ENCODE results near the gene MYO1B. TPM values are rescaled to one million over a fixed set of nuclear protein-coding genes. Genes with fewer than 3 reads are reported as not detected.

MYO1B gene
- total RNA-seq, 1 donor from 2014 or later, result 7.0 TPM

GRCh38 chr2:191296083-191297006 is 51.1 kb downstream of the MYO1B start:
- DNase-seq (ENCODE audit: low spot score), result no peak
- Mint-ChIP-seq H3K27me3 (ENCODE audit: low read depth) (peaks cover 2% of the 10 kb centered on the region), H3K27ac (no peak overlapping the region), H3K9me3 (no peaks in the 10 kb centered on the region), H3K36me3 (ENCODE audit: low read depth) (no peaks in the 10 kb centered on the region), H3K4me3 (ENCODE audit: low read depth) (no peak overlapping the region), H3K4me1 (ENCODE audit: low read depth) (peaks cover 19% of the 10 kb centered on the region)
- intact Hi-C loops (cut with micrococcal nuclease), result no loop called here

DNA sequence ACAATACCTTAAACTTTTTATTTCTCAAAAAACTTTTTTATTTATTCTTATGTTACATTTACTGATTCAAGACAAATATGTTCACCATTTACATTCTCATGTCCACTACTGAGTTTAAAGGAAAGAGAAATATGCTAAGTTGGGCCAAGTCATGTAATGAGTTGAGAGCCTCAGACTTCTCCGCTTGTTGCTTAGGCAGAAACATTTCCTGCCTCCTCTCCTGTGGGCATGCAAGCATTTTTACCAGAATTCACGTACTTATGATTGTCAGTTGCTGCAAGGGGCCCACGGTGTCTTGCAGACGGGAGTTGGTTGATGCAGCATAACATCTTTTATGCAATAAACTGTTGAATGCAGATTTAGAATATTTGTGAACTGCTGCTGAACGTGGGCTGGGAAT is 51.8 kb downstream of the MYO1B start:
- peaks cover 16% of the 10 kb centered on the region for H3K4me1 Mint-ChIP-seq (ENCODE audit: low read depth)
- H3K9me3 Mint-ChIP-seq, result no peaks in the 10 kb centered on the region
- no peak overlapping the region for H3K27ac Mint-ChIP-seq
- peaks cover 2% of the 10 kb centered on the region for H3K27me3 Mint-ChIP-seq (ENCODE audit: low read depth)
- H3K4me3 Mint-ChIP-seq (ENCODE audit: low read depth), result no peak overlapping the region
- no peaks in the 10 kb centered on the region for H3K36me3 Mint-ChIP-seq (ENCODE audit: low read depth)
- no peak for DNase-seq (ENCODE audit: low spot score)
- intact Hi-C loops (cut with micrococcal nuclease), result no loop called here

DNA sequence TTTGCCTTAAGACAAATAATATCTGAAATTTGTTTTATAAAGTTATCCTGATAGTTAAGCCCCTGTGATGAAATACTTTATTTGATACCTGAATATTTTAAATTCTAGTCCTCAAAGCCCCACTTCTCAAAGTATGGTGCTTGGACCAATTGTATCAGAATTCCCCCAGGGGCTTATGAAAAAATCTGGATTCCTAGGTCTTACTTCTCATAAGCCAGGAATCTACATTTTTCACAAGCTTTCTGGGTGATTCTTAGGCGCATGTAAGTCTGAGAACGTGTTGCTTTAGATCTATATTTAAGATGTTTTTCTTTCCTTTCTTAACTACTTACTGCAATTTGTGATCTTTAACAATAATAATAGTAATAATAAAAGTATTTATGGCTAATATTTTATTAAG is 53.1 kb downstream of the MYO1B start:
- Mint-ChIP-seq H3K27ac (no peak overlapping the region), H3K9me3 (no peaks in the 10 kb centered on the region), H3K27me3 (ENCODE audit: low read depth) (peaks cover 2% of the 10 kb centered on the region), H3K36me3 (ENCODE audit: low read depth) (no peaks in the 10 kb centered on the region), H3K4me3 (ENCODE audit: low read depth) (no peak overlapping the region), H3K4me1 (ENCODE audit: low read depth) (peaks cover 10% of the 10 kb centered on the region)
- no peak for DNase-seq (ENCODE audit: low spot score)
- intact Hi-C loops (cut with micrococcal nuclease), result no loop called here

DNA sequence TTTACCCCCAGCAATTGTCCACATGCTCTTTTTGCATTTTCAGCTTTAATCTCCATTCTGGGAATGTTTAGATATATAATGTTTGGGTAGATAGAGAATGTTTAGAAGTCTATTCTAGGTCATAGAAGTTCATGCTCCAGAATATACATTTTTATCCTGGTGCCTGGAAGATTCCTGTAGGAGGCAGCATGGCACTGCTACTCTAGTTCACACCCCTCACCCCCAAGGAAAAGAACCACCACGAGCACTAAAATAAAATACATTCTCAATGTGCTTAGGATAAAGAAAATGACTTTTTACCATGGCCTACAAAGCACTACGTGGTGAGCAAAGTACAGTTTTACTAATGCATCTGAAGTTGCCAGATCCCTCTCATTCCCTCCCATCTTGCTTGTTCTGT is 53.8 kb downstream of the MYO1B start:
- Mint-ChIP-seq H3K27me3 (ENCODE audit: low read depth) (peaks cover 2% of the 10 kb centered on the region), H3K27ac (no peak overlapping the region), H3K36me3 (ENCODE audit: low read depth) (no peaks in the 10 kb centered on the region), H3K4me3 (ENCODE audit: low read depth) (no peak overlapping the region), H3K9me3 (no peaks in the 10 kb centered on the region), H3K4me1 (ENCODE audit: low read depth) (peaks cover 6% of the 10 kb centered on the region)
- intact Hi-C loops (cut with micrococcal nuclease), result no loop called here
- no peak for DNase-seq (ENCODE audit: low spot score)

DNA sequence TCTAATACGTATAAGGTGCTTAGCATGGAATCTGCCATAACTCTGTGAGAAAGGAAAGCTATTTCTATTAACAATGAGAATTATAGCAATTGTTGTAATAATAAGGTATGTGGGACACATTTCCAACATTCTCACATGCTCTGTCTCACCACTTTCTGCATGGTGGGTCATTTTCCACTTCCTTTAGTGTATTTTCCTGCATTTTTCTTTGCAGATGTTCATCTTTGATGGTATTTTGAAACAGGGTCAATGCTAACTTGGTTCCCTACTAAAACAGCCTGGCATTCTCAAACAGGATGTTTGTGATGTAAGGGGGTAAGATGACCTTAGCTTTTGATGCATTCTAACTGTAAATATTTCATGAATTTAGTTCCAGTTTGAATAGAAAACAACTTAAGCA is 54.7 kb downstream of the MYO1B start:
- Mint-ChIP-seq H3K36me3 (ENCODE audit: low read depth) (no peaks in the 10 kb centered on the region), H3K9me3 (no peaks in the 10 kb centered on the region), H3K4me1 (ENCODE audit: low read depth) (peaks cover 3% of the 10 kb centered on the region), H3K27ac (no peak overlapping the region), H3K4me3 (ENCODE audit: low read depth) (no peak overlapping the region), H3K27me3 (ENCODE audit: low read depth) (peaks cover 2% of the 10 kb centered on the region)
- intact Hi-C loops (cut with micrococcal nuclease), result no loop called here
- DNase-seq (ENCODE audit: low spot score), result no peak

- Mint-ChIP-seq H3K36me3 (ENCODE audit: low read depth) (no peaks in the 10 kb centered on the region), H3K27ac (no peak overlapping the region), H3K9me3 (no peaks in the 10 kb centered on the region), H3K4me1 (ENCODE audit: low read depth) (no peaks in the 10 kb centered on the region), H3K4me3 (ENCODE audit: low read depth) (no peak overlapping the region), H3K27me3 (ENCODE audit: low read depth) (peaks cover 2% of the 10 kb centered on the region)
- no peak for DNase-seq (ENCODE audit: low spot score)
- intact Hi-C loops (cut with micrococcal nuclease), result loop anchor here (1.0 kb wide), 1 partner anchor 137 kb away; no protein-coding TSS in a partner anchor
Measured at GRCh38 chr2:191301971-191302370, 56.8 kb downstream of the MYO1B start.

DNA sequence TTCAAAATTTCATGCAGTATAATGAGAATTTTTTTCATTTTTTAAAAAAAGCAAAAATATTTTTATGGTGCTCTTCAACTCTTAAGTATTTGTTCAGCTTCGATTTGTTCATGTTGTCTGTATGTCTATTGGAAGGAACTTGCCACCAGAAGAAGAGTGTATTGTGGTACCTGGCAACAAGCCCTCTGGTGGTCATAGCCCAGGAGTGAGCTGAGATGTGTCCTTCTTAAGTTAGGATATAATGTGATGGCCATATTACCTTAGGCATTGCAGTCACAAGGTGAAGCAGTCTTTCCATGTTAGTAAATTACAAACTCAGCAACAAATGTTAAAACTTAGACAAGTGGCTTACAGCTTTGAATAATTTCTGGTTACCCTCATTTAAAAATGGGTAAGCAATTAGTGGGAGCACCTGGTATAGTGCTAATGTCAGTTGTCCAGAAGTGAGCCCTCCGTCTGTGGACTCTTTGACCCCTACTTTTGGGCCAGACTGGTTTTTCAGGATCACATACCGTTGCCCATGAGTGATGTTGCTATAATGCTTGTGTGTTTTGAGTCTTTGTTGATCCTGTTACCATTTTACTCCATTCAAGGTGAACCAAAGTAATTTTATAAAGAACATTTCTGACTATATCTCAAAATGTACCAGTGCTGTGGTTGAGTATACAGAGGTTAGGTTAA is 57.4 kb downstream of the MYO1B start:
- H3K4me1 Mint-ChIP-seq (ENCODE audit: low read depth), result no peaks in the 10 kb centered on the region
- DNase-seq (ENCODE audit: low spot score), result no peak
- H3K4me3 Mint-ChIP-seq (ENCODE audit: low read depth), result no peak overlapping the region
- peaks cover 3% of the 10 kb centered on the region for H3K27me3 Mint-ChIP-seq (ENCODE audit: low read depth)
- no peaks in the 10 kb centered on the region for H3K36me3 Mint-ChIP-seq (ENCODE audit: low read depth)
- no peaks in the 10 kb centered on the region for H3K9me3 Mint-ChIP-seq
- no peak overlapping the region for H3K27ac Mint-ChIP-seq
- intact Hi-C loops (cut with micrococcal nuclease), result loop anchor here (1.0 kb wide), 1 partner anchor 137 kb away; no protein-coding TSS in a partner anchor

DNA sequence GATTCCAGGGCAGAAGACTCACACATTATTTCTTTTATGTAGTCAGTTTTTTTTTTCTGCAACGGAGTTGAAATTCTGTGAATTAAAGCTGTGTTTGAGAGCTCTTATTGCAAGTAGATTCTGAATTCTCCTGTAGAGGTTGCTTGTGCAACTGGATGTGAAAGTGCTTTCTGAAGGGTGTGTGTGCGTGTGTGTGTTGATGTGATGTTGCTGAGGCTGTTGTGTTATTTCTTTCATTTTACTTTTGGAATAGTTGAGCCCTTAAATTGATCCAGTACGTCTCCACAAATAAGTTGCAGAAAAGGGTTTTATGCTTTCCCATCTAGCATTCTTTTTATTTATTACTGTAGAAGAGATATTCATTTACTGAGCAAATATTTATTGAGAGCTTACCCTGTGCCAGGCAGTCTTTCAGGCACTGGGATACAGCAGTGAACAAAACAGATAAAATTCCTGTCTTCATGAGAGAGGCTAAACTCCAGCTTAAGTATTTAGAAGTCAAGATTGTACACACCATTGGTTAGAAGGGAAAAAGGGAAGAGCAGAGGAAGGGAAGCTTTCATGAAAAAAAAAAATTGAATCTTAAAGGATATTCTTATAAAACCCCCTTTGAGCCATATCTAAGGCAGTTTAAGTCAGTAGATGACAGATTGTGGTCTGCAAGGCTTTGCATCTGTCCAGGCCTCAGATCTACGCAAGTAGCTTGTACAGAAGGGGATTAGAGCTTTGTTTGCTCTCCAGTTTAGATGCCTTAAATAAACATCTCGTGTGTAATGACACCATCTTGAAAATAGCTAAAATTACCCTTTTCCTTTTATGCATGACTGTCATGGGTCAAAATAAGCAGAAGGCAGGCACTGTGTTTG is 58.2 kb downstream of the MYO1B start:
- H3K27me3 Mint-ChIP-seq (ENCODE audit: low read depth), result peaks cover 4% of the 10 kb centered on the region
- no peak overlapping the region for H3K4me3 Mint-ChIP-seq (ENCODE audit: low read depth)
- intact Hi-C loops (cut with micrococcal nuclease), result no loop called here
- no peaks in the 10 kb centered on the region for H3K9me3 Mint-ChIP-seq
- DNase-seq (ENCODE audit: low spot score), result no peak
- no peaks in the 10 kb centered on the region for H3K36me3 Mint-ChIP-seq (ENCODE audit: low read depth)
- no peak overlapping the region for H3K27ac Mint-ChIP-seq
- H3K4me1 Mint-ChIP-seq (ENCODE audit: low read depth), result no peaks in the 10 kb centered on the region

- Mint-ChIP-seq H3K9me3 (no peaks in the 10 kb centered on the region), H3K27me3 (ENCODE audit: low read depth) (peaks cover 4% of the 10 kb centered on the region), H3K27ac (no peak overlapping the region), H3K4me1 (ENCODE audit: low read depth) (no peaks in the 10 kb centered on the region), H3K36me3 (ENCODE audit: low read depth) (no peaks in the 10 kb centered on the region), H3K4me3 (ENCODE audit: low read depth) (no peak overlapping the region)
- intact Hi-C loops (cut with micrococcal nuclease), result no loop called here
- DNase-seq (ENCODE audit: low spot score), result no peak
Measured at GRCh38 chr2:191304939-191305875, 60.0 kb downstream of the MYO1B start.

DNA sequence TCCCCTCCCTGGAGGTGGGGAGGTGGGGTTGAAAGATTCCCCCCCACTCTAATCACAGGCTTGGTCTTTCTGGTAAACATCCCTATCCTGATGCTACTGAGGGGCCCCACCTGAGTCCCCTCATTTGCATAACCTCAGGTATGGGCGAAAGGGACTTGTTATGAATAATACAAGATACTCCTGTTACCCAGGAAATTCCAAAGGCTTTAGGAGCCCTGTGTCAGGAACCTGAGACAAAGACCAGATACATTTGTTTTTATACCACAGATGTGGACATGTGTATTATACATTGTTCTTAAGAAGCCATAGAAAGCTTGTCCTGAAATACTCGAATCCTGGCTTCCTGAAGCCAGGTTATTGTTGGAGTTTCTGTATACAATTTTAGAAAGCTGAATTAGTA is 62.8 kb downstream of the MYO1B start:
- no peaks in the 10 kb centered on the region for H3K36me3 Mint-ChIP-seq (ENCODE audit: low read depth)
- H3K9me3 Mint-ChIP-seq, result no peaks in the 10 kb centered on the region
- H3K4me1 Mint-ChIP-seq (ENCODE audit: low read depth), result no peaks in the 10 kb centered on the region
- H3K27ac Mint-ChIP-seq, result no peak overlapping the region
- no peak for DNase-seq (ENCODE audit: low spot score)
- intact Hi-C loops (cut with micrococcal nuclease), result no loop called here
- peaks cover 1% of the 10 kb centered on the region for H3K27me3 Mint-ChIP-seq (ENCODE audit: low read depth)
- no peak overlapping the region for H3K4me3 Mint-ChIP-seq (ENCODE audit: low read depth)

GRCh38 chr2:191311156-191311555 is 66.0 kb downstream of the MYO1B start:
- H3K4me3 Mint-ChIP-seq (ENCODE audit: low read depth), result no peak overlapping the region
- H3K4me1 Mint-ChIP-seq (ENCODE audit: low read depth), result no peaks in the 10 kb centered on the region
- H3K27me3 Mint-ChIP-seq (ENCODE audit: low read depth), result peaks cover 1% of the 10 kb centered on the region
- intact Hi-C loops (cut with micrococcal nuclease), result no loop called here
- DNase-seq (ENCODE audit: low spot score), result no peak
- H3K27ac Mint-ChIP-seq, result no peak overlapping the region
- no peaks in the 10 kb centered on the region for H3K36me3 Mint-ChIP-seq (ENCODE audit: low read depth)
- H3K9me3 Mint-ChIP-seq, result no peaks in the 10 kb centered on the region

GRCh38 chr2:191311627-191312026 is 66.4 kb downstream of the MYO1B start:
- intact Hi-C loops (cut with micrococcal nuclease), result no loop called here
- Mint-ChIP-seq H3K9me3 (no peaks in the 10 kb centered on the region), H3K36me3 (ENCODE audit: low read depth) (no peaks in the 10 kb centered on the region), H3K27ac (no peak overlapping the region), H3K4me1 (ENCODE audit: low read depth) (no peaks in the 10 kb centered on the region), H3K4me3 (ENCODE audit: low read depth) (no peak overlapping the region), H3K27me3 (ENCODE audit: low read depth) (peaks cover 1% of the 10 kb centered on the region)
- DNase-seq (ENCODE audit: low spot score), result no peak

Measured in activated T-helper 2 cell treated with anti-CD3 and anti-CD28 coated beads, Interferon-gamma antibody, Interleukin-2, Interleukin-4, amounts not matched to agents 10 μg/mL and 5 μg/mL and 100 μg/mL, durations not matched to agents 14 hours and 24 hours and 36 hours (primary cell).